ENCODE data around the gene TNS2. TPM values are rescaled to one million over a fixed set of nuclear protein-coding genes. Genes with fewer than 3 reads are reported as not detected.
A peak's percentile ranks its signal among the peaks of the same experiment; 100 is the strongest.

TNS2 gene
- total RNA-seq, 6 donors from 2014 or later: 99.1 to 703 (median 197) TPM

DNA sequence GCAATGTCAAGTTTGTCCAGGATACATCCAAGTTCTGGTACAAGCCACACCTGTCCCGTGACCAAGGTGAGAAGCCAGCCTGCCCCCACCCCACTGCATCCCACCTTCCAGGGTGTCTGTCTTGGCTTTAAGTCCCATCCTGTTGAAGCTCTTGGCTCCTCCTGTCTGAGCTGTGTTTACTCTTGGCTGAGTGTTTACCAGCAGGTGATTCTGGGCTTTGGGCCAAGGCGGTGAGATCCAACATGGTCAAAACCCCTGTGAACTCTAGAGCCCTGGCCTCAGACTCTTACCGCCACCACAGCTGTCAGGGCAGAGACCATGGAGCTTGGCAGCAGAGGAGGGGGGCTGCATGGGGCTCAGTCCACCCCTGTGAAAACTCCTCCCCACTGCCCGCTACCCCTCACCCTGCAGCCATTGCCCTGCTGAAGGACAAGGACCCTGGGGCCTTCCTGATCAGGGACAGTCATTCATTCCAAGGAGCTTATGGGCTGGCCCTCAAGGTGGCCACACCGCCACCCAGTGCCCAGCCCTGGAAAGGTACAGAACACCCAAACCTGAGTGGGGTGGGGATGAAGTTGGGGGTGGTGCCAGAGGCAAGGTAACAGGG is 11.6 kb downstream of the TNS2 start:
- H3K27me3 ChIP-seq: no peaks in the 10 kb centered on the region
- TF ChIP-seq POLR2AphosphoS5 (IDR thresholded peaks at IDR 0.05): no peak
- TF ChIP-seq POLR2A (IDR thresholded peaks at IDR 0.05): no peak
- TF ChIP-seq, protein P1, sequence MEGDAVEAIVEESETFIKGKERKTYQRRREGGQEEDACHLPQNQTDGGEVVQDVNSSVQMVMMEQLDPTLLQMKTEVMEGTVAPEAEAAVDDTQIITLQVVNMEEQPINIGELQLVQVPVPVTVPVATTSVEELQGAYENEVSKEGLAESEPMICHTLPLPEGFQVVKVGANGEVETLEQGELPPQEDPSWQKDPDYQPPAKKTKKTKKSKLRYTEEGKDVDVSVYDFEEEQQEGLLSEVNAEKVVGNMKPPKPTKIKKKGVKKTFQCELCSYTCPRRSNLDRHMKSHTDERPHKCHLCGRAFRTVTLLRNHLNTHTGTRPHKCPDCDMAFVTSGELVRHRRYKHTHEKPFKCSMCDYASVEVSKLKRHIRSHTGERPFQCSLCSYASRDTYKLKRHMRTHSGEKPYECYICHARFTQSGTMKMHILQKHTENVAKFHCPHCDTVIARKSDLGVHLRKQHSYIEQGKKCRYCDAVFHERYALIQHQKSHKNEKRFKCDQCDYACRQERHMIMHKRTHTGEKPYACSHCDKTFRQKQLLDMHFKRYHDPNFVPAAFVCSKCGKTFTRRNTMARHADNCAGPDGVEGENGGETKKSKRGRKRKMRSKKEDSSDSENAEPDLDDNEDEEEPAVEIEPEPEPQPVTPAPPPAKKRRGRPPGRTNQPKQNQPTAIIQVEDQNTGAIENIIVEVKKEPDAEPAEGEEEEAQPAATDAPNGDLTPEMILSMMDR (IDR thresholded peaks at IDR 0.05): peak in 3 of 6 experiments; percentile 30 to 43 (median 35)
- 58 to 67% methylated on average over 2 to 5 of the region's 5 CpGs for WGBS, 2 donors
- no peaks in the 10 kb centered on the region for H3K9me3 ChIP-seq
- ATAC-seq (ENCODE audit: low FRiP score in 2 of 2) (peak in 1 of 2 donors; percentile 60), DNase-seq (peak in 1 of 2 donors; percentile 82)
- no peak overlapping the region for H3K4me3 ChIP-seq
- peaks cover 24 to 100% (median 82%) of the 10 kb centered on the region in 4 donors for H3K36me3 ChIP-seq
- peak overlapping the region; percentile 22 to 79 (median 78) for H3K27ac ChIP-seq
- H3K4me1 ChIP-seq: peaks cover 48 to 56% (median 53%) of the 10 kb centered on the region in 4 donors

GRCh38 chr12:53062011-53062961 is 12.4 kb downstream of the TNS2 start:
- H3K36me3 ChIP-seq: peaks cover 24 to 97% (median 80%) of the 10 kb centered on the region in 4 donors
- 73 to 77% methylated on average over 14 to 20 of the region's 20 CpGs for WGBS, 2 donors
- no peak for TF ChIP-seq POLR2AphosphoS5 (IDR thresholded peaks at IDR 0.05)
- TF ChIP-seq, protein P1 (IDR thresholded peaks at IDR 0.05): peak in 1 of 6 experiments; percentile 1
- H3K4me3 ChIP-seq: no peak overlapping the region
- peak overlapping the region; percentile 33 to 79 (median 78) for H3K27ac ChIP-seq
- DNase-seq (no peak), ATAC-seq (ENCODE audit: low FRiP score in 2 of 2) (no peak)
- H3K9me3 ChIP-seq: no peaks in the 10 kb centered on the region
- H3K27me3 ChIP-seq: no peaks in the 10 kb centered on the region
- peaks cover 48 to 56% (median 54%) of the 10 kb centered on the region in 4 donors for H3K4me1 ChIP-seq

- no peak overlapping the region for H3K4me3 ChIP-seq
- H3K27me3 ChIP-seq: no peaks in the 10 kb centered on the region
- 80 to 88% methylated on average over 8 to 14 of the region's 14 CpGs for WGBS, 2 donors
- peaks cover 24 to 97% (median 76%) of the 10 kb centered on the region in 4 donors for H3K36me3 ChIP-seq
- ATAC-seq (ENCODE audit: low FRiP score in 2 of 2) (no peak), DNase-seq (no peak)
- no peaks in the 10 kb centered on the region for H3K9me3 ChIP-seq
- H3K4me1 ChIP-seq: peaks cover 48 to 56% (median 54%) of the 10 kb centered on the region in 4 donors
- TF ChIP-seq, protein P1 (IDR thresholded peaks at IDR 0.05): no peak
- no peak for TF ChIP-seq EP300 (IDR thresholded peaks at IDR 0.05)
- no peak for TF ChIP-seq POLR2AphosphoS5 (IDR thresholded peaks at IDR 0.05)
- no peak for TF ChIP-seq POLR2A (IDR thresholded peaks at IDR 0.05)
- peak overlapping the region in 3 of 4 donors; percentile 77 to 79 (median 78) for H3K27ac ChIP-seq
Observed at GRCh38 chr12:53062977-53063707, 13.3 kb downstream of the TNS2 start.

DNA sequence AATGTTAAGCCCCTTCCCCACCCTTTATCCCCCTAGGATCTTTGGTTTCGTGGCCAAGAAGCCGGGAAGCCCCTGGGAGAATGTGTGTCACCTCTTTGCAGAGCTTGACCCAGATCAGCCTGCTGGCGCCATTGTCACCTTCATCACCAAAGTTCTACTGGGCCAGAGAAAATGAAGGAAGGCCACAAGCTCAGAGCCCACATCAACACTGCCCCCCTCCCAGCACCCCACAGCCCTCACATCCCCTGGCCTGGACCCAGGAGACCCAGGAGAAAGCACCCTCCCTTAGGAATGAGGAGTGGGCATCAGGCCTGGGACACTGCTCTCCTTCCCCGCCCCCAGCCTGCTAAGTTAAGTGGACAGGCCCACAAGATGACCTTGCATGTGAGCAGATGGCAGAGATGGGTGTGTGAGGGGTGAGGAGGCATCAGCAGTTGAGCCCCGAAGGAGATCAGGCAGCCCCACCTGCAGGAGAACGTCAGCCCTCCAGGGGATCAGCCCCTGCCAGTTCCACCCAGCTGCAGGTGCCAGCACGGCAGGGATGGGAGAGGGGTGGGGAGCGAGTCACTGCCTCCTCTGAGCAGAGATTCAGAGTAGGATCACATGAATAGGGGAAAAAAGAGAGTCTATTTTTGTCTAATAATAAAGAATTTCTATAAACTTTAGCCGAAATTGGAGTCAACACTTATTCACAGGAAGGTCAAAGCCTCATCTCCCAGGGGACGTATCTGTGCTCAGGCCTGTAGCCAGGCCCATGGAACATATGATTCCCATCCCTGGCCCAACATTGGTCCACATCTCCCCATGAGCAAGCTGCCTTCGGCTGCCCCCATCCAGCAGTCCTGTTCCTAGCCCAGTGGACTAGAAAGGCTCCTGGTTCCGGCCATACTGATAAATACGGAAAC is 14.1 kb downstream of the TNS2 start:
- 59 to 76% methylated on average over 13 of the region's 13 CpGs for WGBS, 2 donors
- Histone ChIP-seq H3K4me1 (peaks cover 48 to 56% (median 54%) of the 10 kb centered on the region in 4 donors), H3K27ac (peak overlapping the region; percentile 32 to 78 (median 74)), H3K27me3 (no peaks in the 10 kb centered on the region), H3K36me3 (peaks cover 21 to 97% (median 71%) of the 10 kb centered on the region in 4 donors), H3K9me3 (no peaks in the 10 kb centered on the region), H3K4me3 (no peak overlapping the region)
- TF ChIP-seq EP300 (IDR thresholded peaks at IDR 0.05): no peak
- TF ChIP-seq, protein P1 (IDR thresholded peaks at IDR 0.05): no peak
- no peak for TF ChIP-seq POLR2A (IDR thresholded peaks at IDR 0.05)
- no peak for TF ChIP-seq POLR2AphosphoS5 (IDR thresholded peaks at IDR 0.05)
- no peak for DNase-seq
- peak in 1 of 2 donors; percentile 40 for ATAC-seq (ENCODE audit: low FRiP score in 2 of 2)

All from upper lobe of left lung (tissue), 6 donors.